ENCODE data around the gene PRR36. TPM values are rescaled to one million over a fixed set of nuclear protein-coding genes. Genes with fewer than 3 reads are reported as not detected.

Gene PRR36
- total and polyA plus RNA-seq, 2 donors (not counting 1 experiment from before 2014, with no cell fraction given), result 0.01 TPM; not detected in 1

GRCh38 chr19:7907544-7907943, 33.4 kb upstream of the PRR36 start:
- peaks cover 3 to 41% of the 10 kb centered on the region in 2 experiments for H3K36me3 ChIP-seq (replicated peaks in 1 of 2; ENCODE audit: control extremely low read depth in 1 of 2, control insufficient read depth in 1 of 2, extremely low read depth in 1 of 2, insufficient read depth in 2 of 2, low read length in 1 of 2)
- POLR2A ChIA-PET, result no interaction called here

GRCh38 chr19:7907122-7907521, 32.9 kb upstream of the PRR36 start:
- H3K79me2 ChIP-seq (ENCODE audit: control insufficient read depth, insufficient read depth, low read length), result peaks cover 48% of the 10 kb centered on the region
- H3K4me3 ChIP-seq (ENCODE audit: control extremely low read depth in 1 of 5, extremely low read depth in 1 of 5, insufficient read depth in 1 of 5, low read depth in 2 of 5, low read length in 4 of 5), result no peak overlapping the region
- no peaks in the 10 kb centered on the region for H3K27me3 ChIP-seq (replicated peaks in 1 of 4; ENCODE audit: control extremely low read depth in 1 of 4, control insufficient read depth in 3 of 4, insufficient read depth in 4 of 4, low read length in 3 of 4)
- H3K4me1 ChIP-seq (ENCODE audit: control insufficient read depth in 2 of 2, insufficient read depth in 2 of 2, low read length in 2 of 2), result peaks cover 20 to 21% of the 10 kb centered on the region in 2 donors
- Mint-ChIP-seq H3K4me1 (peaks cover 29% of the 10 kb centered on the region), H3K9me3 (ENCODE audit: insufficient read depth) (no peaks in the 10 kb centered on the region), H3K27me3 (no peaks in the 10 kb centered on the region), H3K27ac (no peak overlapping the region), H3K4me3 (no peak overlapping the region)
- CTCF ChIA-PET, result no interaction called here
- intact Hi-C loops (cut with micrococcal nuclease), result no loop called here
- no peak overlapping the region for H3K4me2 ChIP-seq (replicated peaks; ENCODE audit: low read depth, low read length, poor library complexity, severe bottlenecking)
- ATAC-seq (ENCODE audit: low read depth) (no peak), DNase-seq (peak; percentile 21)
- H3K9me3 ChIP-seq (ENCODE audit: control extremely low read depth in 1 of 3, control insufficient read depth in 2 of 3, insufficient read depth in 1 of 3, low read length in 2 of 3), result peaks cover 0 to 7% (median 0%) of the 10 kb centered on the region in 3 donors
- POLR2A ChIA-PET, result no interaction called here
- H2AFZ ChIP-seq (ENCODE audit: insufficient read depth, low read depth, low read length, poor library complexity, severe bottlenecking), result no peak overlapping the region
- H4K20me1 ChIP-seq (ENCODE audit: control insufficient read depth, insufficient read depth, low read length, poor library complexity, severe bottlenecking), result peaks cover 80% of the 10 kb centered on the region
- H3K36me3 ChIP-seq (replicated peaks in 1 of 2; ENCODE audit: control extremely low read depth in 1 of 2, control insufficient read depth in 1 of 2, extremely low read depth in 1 of 2, insufficient read depth in 2 of 2, low read length in 1 of 2), result peaks cover 2 to 39% of the 10 kb centered on the region in 2 experiments
- 97% methylated on average over 19 of the region's 19 CpGs for WGBS (ENCODE audit: insufficient coverage)
- no peak overlapping the region for H3K9ac ChIP-seq (ENCODE audit: low read length)
- H3K27ac ChIP-seq (ENCODE audit: low read length in 2 of 2), result no peak overlapping the region
- no peak for TF ChIP-seq CTCF (IDR thresholded peaks at IDR 0.05)
- TF ChIP-seq EZH2 (IDR thresholded peaks at IDR 0.05; ENCODE audit: borderline replicate concordance, insufficient read depth, low read depth, low read length, poor library complexity, severe bottlenecking), result no peak

More at GRCh38 chr19:7907544-7907943, 33.4 kb upstream of the PRR36 start:
- H3K4me1 Mint-ChIP-seq, result peaks cover 28% of the 10 kb centered on the region
- H3K27ac Mint-ChIP-seq, result no peak overlapping the region
- no peaks in the 10 kb centered on the region for H3K9me3 Mint-ChIP-seq (ENCODE audit: insufficient read depth)
- no peak overlapping the region for H3K4me3 ChIP-seq (ENCODE audit: control extremely low read depth in 1 of 5, extremely low read depth in 1 of 5, insufficient read depth in 1 of 5, low read depth in 2 of 5, low read length in 4 of 5)
- H3K4me3 Mint-ChIP-seq, result no peak overlapping the region
- intact Hi-C loops (cut with micrococcal nuclease), result no loop called here
- no peak overlapping the region for H2AFZ ChIP-seq (ENCODE audit: insufficient read depth, low read depth, low read length, poor library complexity, severe bottlenecking)
- DNase-seq (no peak), ATAC-seq (ENCODE audit: low read depth) (no peak)
- peaks cover 0 to 7% (median 0%) of the 10 kb centered on the region in 3 donors for H3K9me3 ChIP-seq (ENCODE audit: control extremely low read depth in 1 of 3, control insufficient read depth in 2 of 3, insufficient read depth in 1 of 3, low read length in 2 of 3)
- no peaks in the 10 kb centered on the region for H3K27me3 Mint-ChIP-seq
- peaks cover 19% of the 10 kb centered on the region in 2 donors for H3K4me1 ChIP-seq (ENCODE audit: control insufficient read depth in 2 of 2, insufficient read depth in 2 of 2, low read length in 2 of 2)
- CTCF ChIA-PET, result interaction anchor here (1.3 kb wide), 1 partner anchor 10 kb away, joined by 3 read pairs; no protein-coding TSS in a partner anchor
- no peak overlapping the region for H3K27ac ChIP-seq (ENCODE audit: low read length in 2 of 2)
- H3K4me2 ChIP-seq (replicated peaks; ENCODE audit: low read depth, low read length, poor library complexity, severe bottlenecking), result no peak overlapping the region
- H3K27me3 ChIP-seq (replicated peaks in 1 of 4; ENCODE audit: control extremely low read depth in 1 of 4, control insufficient read depth in 3 of 4, insufficient read depth in 4 of 4, low read length in 3 of 4), result no peaks in the 10 kb centered on the region
- H4K20me1 ChIP-seq (ENCODE audit: control insufficient read depth, insufficient read depth, low read length, poor library complexity, severe bottlenecking), result peaks cover 81% of the 10 kb centered on the region
- TF ChIP-seq CTCF (IDR thresholded peaks at IDR 0.05) (no peak), EZH2 (IDR thresholded peaks at IDR 0.05; ENCODE audit: borderline replicate concordance, insufficient read depth, low read depth, low read length, poor library complexity, severe bottlenecking) (no peak)
- peaks cover 47% of the 10 kb centered on the region for H3K79me2 ChIP-seq (ENCODE audit: control insufficient read depth, insufficient read depth, low read length)
- no peak overlapping the region for H3K9ac ChIP-seq (ENCODE audit: low read length)
- WGBS (ENCODE audit: insufficient coverage), result 92% methylated on average over 8 of the region's 11 CpGs
